Epithelial cell of esophagus (primary cell): ENCODE data around the gene ADGRB2.

Experiments
- DNase-seq: peaks from one replicate; pipeline ENCODE4 v3.0.0; 2010; ENCODE audit warnings: low read depth
- H3K4me3 ChIP-seq: 2 replicates; pipeline ENCODE4 v1.5.1; 2011; ENCODE audit warnings: mild to moderate bottlenecking, low read length, control low read depth
- CTCF ChIP-seq: IDR thresholded peaks from 2 replicates; pipeline ENCODE4 v1.5.1; 2011; ENCODE audit warnings: low read depth, mild to moderate bottlenecking, low read length, control low read depth, inconsistent platforms; ENCODE audit not compliant: insufficient read depth; ENCODE audit errors: missing control alignments

ADGRB2 gene

GRCh38 chr1:31805318-31805717 is 41.2 kb upstream of the ADGRB2 start:
- no peak for TF ChIP-seq CTCF
- DNase-seq = no peak

GRCh38 chr1:31804098-31804497 is 40.0 kb upstream of the ADGRB2 start:
- no peak overlapping the region for H3K4me3 ChIP-seq
- no peak for TF ChIP-seq CTCF
- DNase-seq = no peak

More at GRCh38 chr1:31805318-31805717, 41.2 kb upstream of the ADGRB2 start:
- H3K4me3 ChIP-seq = no peak overlapping the region

- no peak overlapping the region for H3K4me3 ChIP-seq
- no peak for TF ChIP-seq CTCF
- DNase-seq = no peak
Measured at GRCh38 chr1:31803610-31804009, 39.5 kb upstream of the ADGRB2 start.

- H3K4me3 ChIP-seq = no peak overlapping the region
- no peak for TF ChIP-seq CTCF
- no peak for DNase-seq
Measured at GRCh38 chr1:31802190-31803150, 38.3 kb upstream of the ADGRB2 start.

- DNase-seq = no peak
- no peak for TF ChIP-seq CTCF
- H3K4me3 ChIP-seq = no peak overlapping the region
Measured at GRCh38 chr1:31801458-31801857, 37.3 kb upstream of the ADGRB2 start.

GRCh38 chr1:31800674-31800967 is 36.5 kb upstream of the ADGRB2 start:
- no peak for DNase-seq
- H3K4me3 ChIP-seq = no peak overlapping the region
- no peak for TF ChIP-seq CTCF
